Measurements from ENCODE around the gene PRAMEF6. TPM values are rescaled to one million over a fixed set of nuclear protein-coding genes. Genes with fewer than 3 reads are reported as not detected.

PRAMEF6 gene
- total RNA-seq (2014; rRNA removed; shearing (Covaris generic)) = not detected in 2 replicates

GRCh38 chr1:12947480-12947879, at the start of gene PRAMEF6:
PRAMEF6 (minus strand) TSS chr1:12947580; CDS start chr1:12942518, 5,062 bp downstream.

GRCh38 chr1:12916310-12916709, 31.1 kb downstream of the PRAMEF6 start, which contains the start of gene PRAMEF7:
PRAMEF7 (plus strand) TSS chr1:12916610; CDS start chr1:12917693, 1,083 bp downstream.

DNA sequence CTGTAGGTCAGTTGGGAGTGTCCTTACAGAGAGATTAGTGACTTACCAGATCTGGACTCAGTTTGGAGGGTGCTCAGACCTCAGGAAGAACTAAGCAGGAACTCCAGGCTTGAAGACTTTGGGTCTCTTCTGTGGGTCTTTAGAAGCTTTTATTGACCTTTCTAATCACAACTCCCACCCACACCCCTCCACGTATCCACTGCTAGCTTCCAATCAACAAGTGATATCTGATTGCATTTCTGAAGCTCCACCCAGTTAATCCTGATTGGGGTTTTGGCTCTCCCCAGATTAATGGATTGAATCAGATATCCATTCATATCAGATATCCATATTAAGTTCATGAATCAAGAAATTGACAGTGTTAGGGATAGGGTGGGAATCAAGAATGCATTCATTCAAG, 49.2 kb downstream of the PRAMEF6 start, which contains the start of gene PRAMEF10:
Gene PRAMEF10 (minus strand): TSS at position 101 of the 400 bp plus-strand sequence. CDS start 2,423 bp downstream, outside the sequence.

Small RNAs within 50 kb of the gene (small RNA-seq; reads per million reads assigned to genes)
- not detected for gene RNU6-1072P

Other genes starting within 250 kb of the PRAMEF6 start
- gene AADACL3, start 231.5 kb downstream of the PRAMEF6 start, total RNA-seq (2014; rRNA removed; shearing (Covaris generic)) = not detected in 2 replicates
- not detected in 2 replicates for gene CFAP107, start 201.4 kb downstream of the PRAMEF6 start, total RNA-seq (2014; rRNA removed; shearing (Covaris generic))
- gene PRAMEF12, start 173.8 kb downstream of the PRAMEF6 start, total RNA-seq (2014; rRNA removed; shearing (Covaris generic)) = not detected in 2 replicates
- gene PRAMEF1, start 156.2 kb downstream of the PRAMEF6 start, total RNA-seq (2014; rRNA removed; shearing (Covaris generic)) = not detected in 2 replicates
- not detected in 2 replicates for gene PRAMEF11, start 116.2 kb downstream of the PRAMEF6 start, total RNA-seq (2014; rRNA removed; shearing (Covaris generic))
- gene HNRNPCL1, start 98.9 kb downstream of the PRAMEF6 start, total RNA-seq (2014; rRNA removed; shearing (Covaris generic)) = not detected in 2 replicates
- gene PRAMEF2, start 90.5 kb downstream of the PRAMEF6 start, total RNA-seq (2014; rRNA removed; shearing (Covaris generic)) = not detected in 2 replicates
- 0.11 TPM in 1 of 2 replicates, not detected in the other for gene PRAMEF4, start 61.4 kb downstream of the PRAMEF6 start, total RNA-seq (2014; rRNA removed; shearing (Covaris generic))
- not detected in 2 replicates for gene PRAMEF10, start 49.3 kb downstream of the PRAMEF6 start, total RNA-seq (2014; rRNA removed; shearing (Covaris generic))
- gene PRAMEF7, start 31.0 kb downstream of the PRAMEF6 start, total RNA-seq (2014; rRNA removed; shearing (Covaris generic)) = not detected in 2 replicates
- gene PRAMEF27, start 109.0 kb upstream of the PRAMEF6 start, total RNA-seq (2014; rRNA removed; shearing (Covaris generic)) = not detected in 2 replicates
- not detected in 2 replicates for gene HNRNPCL3, start 113.2 kb upstream of the PRAMEF6 start, total RNA-seq (2014; rRNA removed; shearing (Covaris generic))
- gene PRAMEF25, start 123.2 kb upstream of the PRAMEF6 start, total RNA-seq (2014; rRNA removed; shearing (Covaris generic)) = not detected in 2 replicates
- gene HNRNPCL2, start 169.3 kb upstream of the PRAMEF6 start, total RNA-seq (2014; rRNA removed; shearing (Covaris generic)) = not detected in 2 replicates
- gene PRAMEF26, start 208.4 kb upstream of the PRAMEF6 start, total RNA-seq (2014; rRNA removed; shearing (Covaris generic)) = not detected in 2 replicates
- not detected in 2 replicates for gene HNRNPCL4, start 218.1 kb upstream of the PRAMEF6 start, total RNA-seq (2014; rRNA removed; shearing (Covaris generic))
- not detected in 2 replicates for gene PRAMEF9, start 224.3 kb upstream of the PRAMEF6 start, total RNA-seq (2014; rRNA removed; shearing (Covaris generic))